ENCODE results near the gene KLHL35. TPM values are rescaled to one million over a fixed set of nuclear protein-coding genes. Genes with fewer than 3 reads are reported as not detected.

Gene KLHL35
- total RNA-seq, 1 experiment from 2014 or later: 7.2 TPM

DNA sequence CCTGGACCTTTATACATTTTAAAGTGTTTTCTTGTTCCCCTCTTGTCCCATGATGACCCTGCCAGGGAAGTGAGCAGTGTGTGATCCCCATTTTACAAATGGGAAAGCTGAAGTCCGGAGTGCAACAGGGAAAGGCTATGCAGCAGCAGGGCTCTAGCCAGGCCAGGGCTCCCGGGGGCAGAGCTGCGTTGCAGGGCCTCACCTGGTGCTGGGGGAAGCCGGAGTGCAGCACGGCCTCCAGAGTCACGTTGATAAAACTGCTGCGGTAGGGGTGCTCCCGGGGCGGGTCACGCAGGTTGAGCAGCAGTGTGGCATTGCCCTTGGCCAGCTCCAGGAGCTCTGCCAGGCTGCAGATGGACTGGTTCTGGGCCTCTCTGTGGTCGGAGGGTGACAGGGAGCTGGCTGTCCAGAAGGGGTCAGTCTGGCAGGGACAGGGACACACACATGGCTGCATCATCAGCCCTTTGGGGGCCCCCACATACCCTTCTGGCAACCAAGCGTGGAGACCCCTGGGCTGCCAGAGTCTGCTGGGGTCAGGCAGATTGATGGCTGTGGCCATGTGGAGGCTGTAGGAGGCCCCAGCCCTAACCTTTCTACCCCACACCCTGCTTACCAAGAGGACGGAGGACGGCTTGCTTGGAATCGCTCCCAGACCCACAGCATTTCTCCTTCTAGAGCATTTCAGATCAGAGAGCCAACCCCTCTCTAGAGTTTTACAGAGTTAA is 9.3 kb upstream of the KLHL35 start:
- DNase-seq (ENCODE audit: low read depth): no peak

GRCh38 chr11:75441804-75442132 is 8.8 kb upstream of the KLHL35 start:
- no peak for DNase-seq (ENCODE audit: low read depth)

DNA sequence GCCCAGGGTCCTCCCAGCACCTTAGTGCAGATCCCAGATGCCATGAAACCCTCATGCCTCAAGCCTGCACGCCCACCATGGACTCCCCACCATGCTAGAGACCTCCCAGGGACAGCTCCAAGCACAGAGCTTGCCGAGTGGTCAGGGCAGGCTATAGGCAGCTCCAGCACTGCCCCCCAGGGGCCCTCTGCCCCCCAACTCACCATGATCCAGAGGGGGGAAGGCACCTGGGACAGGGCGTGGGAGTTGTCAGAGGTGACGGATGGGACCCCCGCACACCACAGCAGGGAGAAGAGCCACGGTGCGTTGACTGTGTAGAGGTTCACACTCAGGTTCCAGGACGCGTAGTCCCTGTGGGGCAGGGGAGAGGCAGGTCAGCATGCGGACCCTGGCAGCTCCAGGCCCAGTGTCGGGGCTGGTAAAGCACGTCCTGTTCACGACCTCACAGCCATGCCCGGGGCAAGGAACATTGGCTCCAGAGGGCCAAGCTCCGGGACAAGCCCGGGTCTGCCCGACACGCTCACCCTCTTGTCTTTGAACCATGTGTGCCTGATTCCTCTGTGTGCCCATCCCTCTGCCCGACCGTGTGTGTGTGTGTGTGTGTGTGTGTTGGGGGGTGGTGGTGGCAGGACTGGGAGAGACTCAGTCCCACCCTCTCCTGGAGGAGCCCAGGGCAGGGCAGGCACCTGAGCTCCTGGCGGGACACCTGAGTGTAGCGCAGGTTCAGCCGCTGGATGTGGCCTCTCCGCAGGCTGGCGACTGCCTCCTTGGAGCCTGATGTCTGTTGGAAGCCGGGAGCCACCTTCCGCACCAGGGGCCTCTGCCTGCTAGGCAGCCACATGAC is 8.2 kb upstream of the KLHL35 start:
- no peak for DNase-seq (ENCODE audit: low read depth)

DNA sequence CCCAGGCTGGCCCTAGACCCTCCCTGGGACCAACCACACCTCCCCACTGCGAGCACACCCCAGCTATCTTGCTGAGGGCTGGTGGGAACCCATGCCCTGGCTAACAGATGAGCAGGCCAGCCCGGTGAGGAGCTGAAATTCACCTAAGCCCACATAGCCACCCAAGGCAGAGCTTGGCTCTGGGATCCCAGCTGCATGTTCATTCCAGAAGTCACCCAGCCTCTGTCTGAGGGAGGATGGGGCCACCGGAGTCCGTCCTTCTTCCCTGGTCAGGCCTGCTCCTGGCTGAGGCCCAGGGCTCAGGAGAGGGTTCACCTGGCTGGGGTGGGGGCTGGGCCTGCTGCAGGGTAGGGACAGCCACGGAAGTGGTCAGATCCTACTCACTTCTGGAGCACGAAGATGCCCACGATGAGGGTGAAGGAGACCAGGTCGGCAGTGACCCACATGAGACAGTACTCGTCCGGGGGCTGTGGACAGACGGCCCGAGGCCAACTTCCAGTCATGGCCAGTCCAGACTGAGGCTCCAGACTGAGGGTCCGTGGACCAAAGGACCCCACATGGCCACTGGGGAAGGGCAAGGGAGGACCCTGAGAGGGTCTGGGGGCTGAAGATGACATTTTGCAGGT is 6.6 kb upstream of the KLHL35 start:
- DNase-seq (ENCODE audit: low read depth): no peak

- no peak for DNase-seq (ENCODE audit: low read depth)
These were observed 6.0 kb upstream of the KLHL35 start for GRCh38 chr11:75439026-75439425.

GRCh38 chr11:75437966-75438659 is 5.1 kb upstream of the KLHL35 start:
- peak; percentile 34 for DNase-seq (ENCODE audit: low read depth)

DNA sequence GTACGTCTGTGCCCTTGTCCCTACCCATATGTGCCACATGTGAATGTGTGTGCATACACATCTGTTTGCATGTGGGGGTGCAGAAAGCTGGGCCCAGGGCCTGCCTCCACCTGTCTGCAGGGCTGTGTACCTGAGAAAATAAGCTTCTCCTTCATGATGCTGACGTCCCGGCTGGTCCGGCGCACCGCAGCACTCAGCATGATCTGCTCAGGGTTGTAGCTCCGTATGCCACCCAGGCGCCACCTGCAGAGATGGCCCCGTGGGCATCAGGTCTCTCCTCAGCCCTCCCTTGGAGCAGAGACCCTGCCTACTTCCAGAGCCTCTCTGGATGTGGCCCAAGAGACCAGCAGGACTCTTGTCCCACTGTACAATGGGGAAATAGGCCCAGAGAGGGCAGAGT is 3.8 kb upstream of the KLHL35 start:
- no peak for DNase-seq (ENCODE audit: low read depth)

DNA sequence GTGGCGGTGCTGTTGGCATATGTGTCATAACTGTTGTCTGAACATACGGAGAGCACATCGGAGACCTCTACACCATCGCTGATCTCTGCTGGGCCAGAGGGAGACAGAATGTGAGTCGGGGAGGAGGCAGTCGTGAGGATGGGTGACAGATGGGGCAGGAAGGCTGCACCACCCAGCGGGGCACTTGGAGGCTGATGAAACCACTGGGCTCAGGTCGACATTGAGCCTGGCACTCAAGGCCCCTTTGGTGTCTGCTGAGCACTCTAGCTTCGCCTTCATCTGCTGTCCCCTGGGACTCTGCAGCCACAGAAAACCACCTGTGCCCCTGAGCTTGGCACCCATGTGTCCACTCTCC is 2.5 kb upstream of the KLHL35 start:
- DNase-seq (ENCODE audit: low read depth): no peak

DNA sequence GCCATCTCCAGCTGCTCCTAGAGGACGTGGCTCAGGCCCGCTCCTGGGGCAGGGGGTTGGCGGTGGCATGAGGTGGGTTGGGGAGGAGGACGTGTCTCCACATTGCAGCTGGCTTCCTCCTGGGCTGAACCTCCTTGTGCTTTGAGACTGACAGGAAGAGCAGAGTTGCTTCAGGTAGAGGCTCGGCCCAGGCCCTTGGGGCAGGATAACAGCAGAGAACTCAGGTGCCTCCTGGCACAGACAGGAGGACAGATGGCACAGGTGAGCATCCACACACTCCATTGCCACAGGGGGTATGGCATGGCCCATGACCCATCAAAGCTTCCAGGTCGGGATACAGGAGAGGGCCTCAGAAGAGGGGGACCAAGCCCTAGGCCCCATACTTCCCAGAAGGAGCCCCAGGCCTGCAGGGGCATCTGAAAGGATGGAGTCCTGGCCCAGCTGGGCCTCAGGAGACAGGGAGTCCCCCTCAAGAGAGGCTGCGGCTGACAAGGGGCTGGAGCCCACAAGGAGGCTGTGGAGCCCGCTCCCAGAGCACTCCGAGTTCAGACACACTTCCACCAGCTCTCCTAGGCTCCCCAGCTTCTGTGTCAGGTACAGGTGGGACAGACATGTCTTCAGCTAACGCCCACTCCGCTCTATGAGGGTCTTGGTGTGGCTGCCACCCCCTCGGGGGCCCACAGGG is 2.0 kb upstream of the KLHL35 start:
- no peak for DNase-seq (ENCODE audit: low read depth)

- DNase-seq (ENCODE audit: low read depth): no peak
These were observed 1.0 kb upstream of the KLHL35 start for GRCh38 chr11:75434051-75434450.

DNA sequence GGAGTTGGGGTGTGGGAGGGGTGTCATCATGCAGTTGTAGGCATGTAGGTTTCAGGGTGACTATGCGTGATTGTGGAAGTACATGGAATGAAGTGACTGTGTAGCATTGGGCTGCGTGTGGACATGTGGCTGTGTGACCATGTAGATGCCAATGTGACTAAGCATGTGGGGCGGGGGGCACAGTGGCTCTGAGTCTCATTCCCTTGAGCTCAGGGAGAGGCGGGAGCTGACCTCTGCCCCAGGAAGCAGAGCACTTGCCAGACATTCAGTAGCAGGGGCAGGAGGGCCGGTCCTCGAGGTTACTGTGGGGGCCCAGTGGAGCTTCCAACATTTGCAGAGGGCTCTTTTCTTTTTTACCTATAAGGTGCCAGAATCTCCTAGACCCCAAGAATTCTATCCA is 440 bp upstream of the KLHL35 start:
- no peak for DNase-seq (ENCODE audit: low read depth)

GRCh38 chr11:75431533-75432525 is 1.2 kb downstream of the KLHL35 start:
- peak; percentile 22 for DNase-seq (ENCODE audit: low read depth)

GRCh38 chr11:75430714-75431532 is 2.1 kb downstream of the KLHL35 start:
- no peak for DNase-seq (ENCODE audit: low read depth)

DNA sequence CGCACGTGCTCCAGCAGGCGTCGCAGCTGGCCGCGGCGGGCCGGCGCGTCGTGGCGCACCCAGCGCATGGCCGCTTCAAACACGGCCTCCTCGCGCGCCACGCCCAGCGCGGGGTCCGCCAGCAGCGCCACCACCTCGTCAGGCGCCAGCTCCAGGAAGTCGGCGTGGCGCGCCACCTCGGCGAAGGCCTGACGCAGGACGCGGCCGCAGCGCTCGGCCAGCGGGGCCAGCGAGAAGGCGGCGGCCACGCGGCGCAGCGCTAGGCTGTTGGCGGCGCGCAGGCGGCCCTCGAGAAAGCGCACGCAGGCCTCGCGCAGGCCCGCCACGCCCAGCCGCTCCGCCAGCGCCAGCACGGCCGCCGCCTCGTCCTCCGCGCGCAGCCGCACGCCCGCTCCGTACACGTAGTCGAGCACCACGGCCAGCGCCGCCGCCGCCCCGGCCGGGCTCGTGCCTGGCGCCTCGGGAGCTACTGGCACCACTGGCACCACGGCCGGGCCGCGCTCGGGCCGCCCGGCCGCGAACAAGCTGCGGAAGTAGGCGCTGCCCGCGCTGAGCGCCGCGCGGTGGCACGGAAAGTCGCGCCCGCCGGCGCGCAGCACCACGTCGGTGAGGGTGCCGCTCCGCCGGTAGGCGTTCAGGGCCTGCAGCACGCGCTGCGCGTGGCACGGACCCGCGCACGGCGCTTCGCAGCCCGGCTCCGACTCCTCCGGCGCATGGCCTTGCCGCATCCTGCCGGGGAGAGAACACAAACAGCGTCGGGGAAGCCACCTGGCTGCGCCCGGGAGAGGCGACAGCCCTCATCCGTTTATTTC is 2.9 kb downstream of the KLHL35 start:
- DNase-seq (ENCODE audit: low read depth): peak; percentile 65

GRCh38 chr11:75429641-75429901 is 3.4 kb downstream of the KLHL35 start:
- DNase-seq (ENCODE audit: low read depth): no peak

- DNase-seq (ENCODE audit: low read depth): no peak
These were observed 3.9 kb downstream of the KLHL35 start for GRCh38 chr11:75428989-75429640.

DNA sequence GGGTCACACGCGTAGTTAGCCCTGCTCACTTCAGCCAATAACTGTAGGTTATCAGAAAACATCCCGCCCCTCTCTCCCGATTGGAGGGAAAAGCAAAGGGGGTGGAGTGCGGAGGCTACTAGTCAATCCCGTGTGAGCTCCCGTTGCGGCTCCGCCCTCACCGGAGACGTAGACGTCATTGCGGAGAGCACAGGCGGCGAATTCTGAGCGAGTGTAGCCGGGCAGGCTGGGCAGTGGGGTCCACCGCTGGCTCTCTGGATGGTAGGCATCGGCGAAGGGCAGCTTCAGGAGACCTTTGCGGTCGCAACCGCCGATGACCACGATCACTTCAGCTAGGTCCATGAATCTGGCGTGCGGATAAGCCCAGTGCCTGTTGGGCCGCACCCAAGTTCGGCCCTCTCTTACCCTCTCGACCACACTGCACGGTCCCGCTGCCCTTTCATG is 4.7 kb downstream of the KLHL35 start:
- peak; percentile 97 for DNase-seq (ENCODE audit: low read depth)

DNA sequence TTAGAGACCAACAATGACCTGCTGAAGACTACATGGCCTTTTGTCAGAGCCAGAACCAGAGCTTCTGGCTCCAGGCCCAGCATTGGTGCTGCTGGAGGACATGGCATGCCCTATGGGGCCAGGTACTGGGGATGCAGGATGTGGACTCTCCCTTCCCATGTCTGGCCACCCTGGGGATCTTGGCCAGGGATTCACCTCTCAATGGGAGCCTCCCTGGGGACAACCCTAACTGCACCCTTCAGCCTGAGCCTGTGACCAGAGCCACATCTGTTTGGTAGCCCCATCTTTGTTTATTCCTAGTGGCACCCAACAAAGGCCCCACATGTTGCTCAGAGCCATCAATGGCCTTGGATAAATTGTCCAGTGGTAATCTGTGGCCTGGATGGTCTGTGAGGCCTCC is 5.8 kb downstream of the KLHL35 start:
- DNase-seq (ENCODE audit: low read depth): no peak

DNA sequence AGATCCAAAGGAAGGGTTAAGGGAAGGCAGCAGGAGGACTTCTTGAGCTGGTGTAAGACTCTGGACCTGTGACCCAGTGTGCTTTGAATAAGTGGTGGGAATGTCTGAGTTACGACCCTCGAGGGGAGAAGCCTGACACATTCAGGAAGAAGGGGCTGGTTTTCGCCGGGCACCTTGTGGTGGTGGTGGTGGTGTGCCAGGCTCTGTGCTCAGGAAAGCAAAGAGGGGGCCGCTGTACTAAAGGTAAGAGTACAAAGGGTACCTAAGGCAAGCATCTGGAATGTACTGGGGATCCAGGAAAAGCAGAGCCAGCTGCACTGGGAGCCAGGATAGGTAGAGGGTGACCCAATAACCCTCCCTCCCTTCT is 6.3 kb downstream of the KLHL35 start:
- no peak for DNase-seq (ENCODE audit: low read depth)
